HG02938 (cell line): ENCODE measurements around the gene PSMB2.

Experiments
- ATAC-seq: cut with Tn5 transposase; IDR thresholded peaks from one replicate; pipeline ENCODE4 v1.9.1; 2021; ENCODE audit warnings: mild to moderate bottlenecking, moderate library complexity; ENCODE audit not compliant: unreplicated experiment

The PSMB2 gene

GRCh38 chr1:35574125-35574654, 67.1 kb downstream of the PSMB2 start:
- no peak for ATAC-seq

- ATAC-seq, result no peak
These were observed 67.9 kb downstream of the PSMB2 start, which contains the start of gene TFAP2E for GRCh38 chr1:35573198-35574124. TSS of gene TFAP2E (plus strand) at chr1:35573314. CDS start at chr1:35573578, 264 bp downstream.

GRCh38 chr1:35572296-35572695, 69.0 kb downstream of the PSMB2 start:
- ATAC-seq, result no peak

- no peak for ATAC-seq
These were observed 70.1 kb downstream of the PSMB2 start for GRCh38 chr1:35571263-35571662.

GRCh38 chr1:35570589-35571137, 70.7 kb downstream of the PSMB2 start:
- no peak for ATAC-seq

- no peak for ATAC-seq
These were observed 71.4 kb downstream of the PSMB2 start for GRCh38 chr1:35569936-35570335.

GRCh38 chr1:35568975-35569395, 72.3 kb downstream of the PSMB2 start:
- ATAC-seq, result no peak

- no peak for ATAC-seq
These were observed 73.3 kb downstream of the PSMB2 start for GRCh38 chr1:35567947-35568558.

- no peak for ATAC-seq
These were observed 75.6 kb downstream of the PSMB2 start for GRCh38 chr1:35565742-35566133.

GRCh38 chr1:35564884-35565741, 76.2 kb downstream of the PSMB2 start:
- ATAC-seq, result no peak

GRCh38 chr1:35564037-35564883, 77.1 kb downstream of the PSMB2 start:
- no peak for ATAC-seq

GRCh38 chr1:35563166-35563565, 78.2 kb downstream of the PSMB2 start:
- no peak for ATAC-seq

GRCh38 chr1:35561972-35562680, 79.2 kb downstream of the PSMB2 start:
- no peak for ATAC-seq

- no peak for ATAC-seq
These were observed 79.9 kb downstream of the PSMB2 start for GRCh38 chr1:35561297-35561971.

- ATAC-seq, result no peak
These were observed 80.8 kb downstream of the PSMB2 start for GRCh38 chr1:35560256-35561225.

- no peak for ATAC-seq
These were observed 81.9 kb downstream of the PSMB2 start for GRCh38 chr1:35559317-35559944.
